Measurements from ENCODE around the gene TSSC4. TPM values are rescaled to one million over a fixed set of nuclear protein-coding genes. Genes with fewer than 3 reads are reported as not detected.
"Not testable (repeated sequence)": the region's sequence is repeated elsewhere in the genome, so short reads cannot be mapped to it uniquely, and the experiment has no call there.

TSSC4 gene
- polyA plus RNA-seq (2011; rRNA removed) (16.3 and 30.5 TPM in 2 replicates), polyA minus RNA-seq (2011; rRNA and poly(A)+ RNA removed) (18.0 and 20.7 TPM in 2 replicates)

- peak; percentile 100 for DNase-seq (ENCODE audit: low read depth)
- ChIA-PET CTCF (interaction anchor here (0.6 to 4.8 kb wide), 20 partner anchors 9 to 487 kb away, joined by 3 to 43 read pairs (median 4); partner anchors contain the start of genes C11orf21 and TSPAN32), POLR2A (interaction anchor here (0.5 to 1.8 kb wide), 5 partner anchors 9 to 95 kb away, joined by 3 to 13 read pairs (median 6); no protein-coding TSS in a partner anchor)
- Histone ChIP-seq H3K4me3 (ENCODE audit: low read depth, low read length) (peak within 1 kb of the TSS; percentile 100), H3K27me3 (ENCODE audit: control insufficient read depth, insufficient read depth, low read length) (no peaks in the 10 kb centered on the region), H3K36me3 (ENCODE audit: control insufficient read depth, insufficient read depth, low read length) (peaks cover 41% of the 10 kb centered on the region)
- peak; percentile 99 for TF ChIP-seq CTCF (IDR thresholded peaks at IDR 0.05; ENCODE audit: insufficient read depth, low read depth, low read length)
Observed at GRCh38 chr11:2400069-2400761, at the start of gene TSSC4. TSSC4 (plus strand) TSS chr11:2400750; CDS start chr11:2402634, 1,884 bp downstream.

- no peak for DNase-seq (ENCODE audit: low read depth)
- ChIA-PET CTCF (interaction anchor here (1.2 to 1.5 kb wide), 2 partner anchors 9 to 47 kb away, joined by 3 read pairs; no protein-coding TSS in a partner anchor), POLR2A (no interaction called here)
- H3K36me3 ChIP-seq (ENCODE audit: control insufficient read depth, insufficient read depth, low read length) = no peaks in the 10 kb centered on the region
- no peak for TF ChIP-seq CTCF (IDR thresholded peaks at IDR 0.05; ENCODE audit: insufficient read depth, low read depth, low read length)
- no peak overlapping the region for H3K4me3 ChIP-seq (ENCODE audit: low read depth, low read length)
- peaks cover 2% of the 10 kb centered on the region; the same call in 1 of the 2 replicates for H3K27me3 ChIP-seq (ENCODE audit: control insufficient read depth, insufficient read depth, low read length)
Observed at GRCh38 chr11:2351701-2352100, 48.8 kb upstream of the TSSC4 start.

- TF ChIP-seq CTCF (IDR thresholded peaks at IDR 0.05; ENCODE audit: insufficient read depth, low read depth, low read length) = no peak
- H3K4me3 ChIP-seq (ENCODE audit: low read depth, low read length) = no peak overlapping the region
- ChIA-PET CTCF (interaction anchor here (1.2 to 1.5 kb wide), 2 partner anchors 10 to 48 kb away, joined by 3 read pairs; no protein-coding TSS in a partner anchor), POLR2A (no interaction called here)
- H3K36me3 ChIP-seq (ENCODE audit: control insufficient read depth, insufficient read depth, low read length) = no peaks in the 10 kb centered on the region
- DNase-seq (ENCODE audit: low read depth) = no peak
- peaks cover 2% of the 10 kb centered on the region; the same call in 1 of the 2 replicates for H3K27me3 ChIP-seq (ENCODE audit: control insufficient read depth, insufficient read depth, low read length)
Observed at GRCh38 chr11:2352420-2352819, 48.1 kb upstream of the TSSC4 start.

GRCh38 chr11:2355000-2355644 is 45.4 kb upstream of the TSSC4 start:
- no peak for TF ChIP-seq CTCF (IDR thresholded peaks at IDR 0.05; ENCODE audit: insufficient read depth, low read depth, low read length)
- CTCF ChIA-PET = interaction anchor here (1.9 kb wide), 1 partner anchor 65 kb away, joined by 7 read pairs; no protein-coding TSS in a partner anchor
- Histone ChIP-seq H3K27me3 (ENCODE audit: control insufficient read depth, insufficient read depth, low read length) (peaks cover 2% of the 10 kb centered on the region; the same call in 1 of the 2 replicates), H3K36me3 (ENCODE audit: control insufficient read depth, insufficient read depth, low read length) (no peaks in the 10 kb centered on the region), H3K4me3 (ENCODE audit: low read depth, low read length) (no peak overlapping the region)
- DNase-seq (ENCODE audit: low read depth) = no peak
- POLR2A ChIA-PET = interaction anchor here (0.6 kb wide), 1 partner anchor 22 kb away, joined by 7 read pairs; no protein-coding TSS in a partner anchor

GRCh38 chr11:2357246-2357645 is 43.3 kb upstream of the TSSC4 start:
- ChIA-PET CTCF (no interaction called here), POLR2A (no interaction called here)
- no peak for TF ChIP-seq CTCF (IDR thresholded peaks at IDR 0.05; ENCODE audit: insufficient read depth, low read depth, low read length)
- no peak for DNase-seq (ENCODE audit: low read depth)
- Histone ChIP-seq H3K27me3 (ENCODE audit: control insufficient read depth, insufficient read depth, low read length) (peaks cover 1% of the 10 kb centered on the region; the same call in 1 of the 2 replicates), H3K36me3 (ENCODE audit: control insufficient read depth, insufficient read depth, low read length) (no peaks in the 10 kb centered on the region), H3K4me3 (ENCODE audit: low read depth, low read length) (no peak overlapping the region)

GRCh38 chr11:2357651-2358050 is 42.9 kb upstream of the TSSC4 start:
- H3K36me3 ChIP-seq (ENCODE audit: control insufficient read depth, insufficient read depth, low read length); DNase-seq (ENCODE audit: low read depth); H3K27me3 ChIP-seq (ENCODE audit: control insufficient read depth, insufficient read depth, low read length); CTCF ChIA-PET; POLR2A ChIA-PET; H3K4me3 ChIP-seq (ENCODE audit: low read depth, low read length): not testable (repeated sequence)
